IMR-90 (cell line): ENCODE measurements around the gene DDX52. TPM values are rescaled to one million over a fixed set of nuclear protein-coding genes. Genes with fewer than 3 reads are reported as not detected.

ENCODE experiments used
- ATAC-seq: fragments of 200-7000 bp; cut with Tn5 transposase; 2 replicates; pipeline ENCODE4 v1.9.1; 2020; ENCODE audit warnings: low read depth, mild to moderate bottlenecking, moderate library complexity
- BruUV-seq: library from RNA; stranded (reverse); fragments of 400-500 nt; replicated peaks from 2 replicates; lab custom pipeline; 2021; lab: Mats Ljungman, UMichigan
- CTCF ChIA-PET: fragments of 300-600 bp; formaldehyde crosslinking; extraction: SDS; loops from one replicate; lab custom pipeline; 2021; ENCODE audit warnings: antibody characterized with exemption; lab: Yijun Ruan, JAX
- POLR2A ChIA-PET: fragments of 300-600 bp; sonication (Branson Sonifier 250); formaldehyde crosslinking; loops from one replicate; lab custom pipeline; 2022; ENCODE audit warnings: antibody characterized with exemption; ENCODE audit not compliant: unreplicated experiment; lab: Charles Lee
- DNase-seq: peaks from one replicate; pipeline ENCODE4 v3.0.0; 2013
- H2AFZ ChIP-seq: replicated peaks from 2 replicates; pipeline ENCODE3; 2013; ENCODE audit warnings: low read length, mild to moderate bottlenecking; ENCODE audit not compliant: poor library complexity
- H2AK5ac ChIP-seq: 2 replicates; pipeline ENCODE4 v1.6.1; 2013; ENCODE audit warnings: low read depth, low read length, inconsistent platforms
- H2AK9ac ChIP-seq: replicated peaks from 2 replicates; pipeline ENCODE3; 2013; ENCODE audit warnings: mild to moderate bottlenecking, low read depth, low read length, moderate library complexity; ENCODE audit not compliant: poor library complexity
- H2BK120ac ChIP-seq: 2 replicates; pipeline ENCODE4 v1.6.1; 2013; ENCODE audit warnings: low read depth, low read length, inconsistent platforms
- H2BK15ac ChIP-seq: 3 replicates; pipeline ENCODE4 v1.6.1; 2013; ENCODE audit warnings: low read depth, low read length, inconsistent platforms
- H2BK20ac ChIP-seq: 2 replicates; pipeline ENCODE4 v1.6.1; 2013; ENCODE audit warnings: low read depth, mild to moderate bottlenecking, inconsistent platforms, low read length, moderate library complexity
- H2BK5ac ChIP-seq: 2 replicates; pipeline ENCODE4 v1.6.1; 2013; ENCODE audit warnings: mild to moderate bottlenecking, low read depth, low read length, inconsistent platforms; ENCODE audit not compliant: poor library complexity, severe bottlenecking
- H3K14ac ChIP-seq: replicated peaks from 2 replicates; pipeline ENCODE4 v1.6.1; 2013; ENCODE audit warnings: low read depth, low read length, inconsistent platforms
- H3K18ac ChIP-seq: 2 replicates; pipeline ENCODE4 v1.6.1; 2013; ENCODE audit warnings: low read depth, low read length, control low read depth
- H3K23ac ChIP-seq: 2 replicates; pipeline ENCODE4 v1.6.1; 2013; ENCODE audit warnings: low read depth, low read length, inconsistent platforms
- H3K27ac ChIP-seq: 2 replicates; pipeline ENCODE4 v1.5.1; 2013; ENCODE audit warnings: mild to moderate bottlenecking, control low read depth, low read length; ENCODE audit not compliant: insufficient read depth
- H3K27me3 ChIP-seq: 2 replicates; pipeline ENCODE4 v1.6.1; 2013; ENCODE audit warnings: low read length; ENCODE audit not compliant: control insufficient read depth, insufficient read depth
- H3K36me3 ChIP-seq: 2 replicates; pipeline ENCODE4 v1.6.1; 2013; ENCODE audit warnings: low read length, mixed read lengths; ENCODE audit not compliant: control insufficient read depth, insufficient read depth
- H3K4ac ChIP-seq: 2 replicates; pipeline ENCODE4 v1.6.1; 2013; ENCODE audit warnings: low read depth, low read length, inconsistent platforms
- H3K4me1 ChIP-seq: 2 replicates; pipeline ENCODE4 v1.6.1; 2013; ENCODE audit warnings: low read length, mixed read lengths; ENCODE audit not compliant: control insufficient read depth, insufficient read depth
- H3K4me2 ChIP-seq: 2 replicates; pipeline ENCODE4 v1.6.1; 2013; ENCODE audit warnings: low read depth, mild to moderate bottlenecking, control low read depth, low read length, moderate library complexity
- H3K4me3 ChIP-seq: 2 replicates; pipeline ENCODE4 v1.5.1; 2013; ENCODE audit warnings: low read depth, mild to moderate bottlenecking, control low read depth, low read length, moderate library complexity; ENCODE audit not compliant: insufficient read depth
- H3K56ac ChIP-seq: 2 replicates; pipeline ENCODE4 v1.6.1; 2013; ENCODE audit warnings: low read length, inconsistent platforms; ENCODE audit not compliant: insufficient read depth; ENCODE audit errors: extremely low read depth
- H3K79me1 ChIP-seq, 2 experiments: 2 replicates each; pipeline ENCODE4 v1.6.1; 2013; ENCODE audit warnings: low read length in 2 of 2, inconsistent platforms in 1 of 2, low read depth in 1 of 2
- H3K9ac ChIP-seq: 2 replicates; pipeline ENCODE4 v1.6.1; 2013; ENCODE audit warnings: low read depth, low read length, control low read depth
- H3K9me1 ChIP-seq: 2 replicates; pipeline ENCODE4 v1.6.1; 2013; ENCODE audit warnings: low read length, inconsistent platforms; ENCODE audit not compliant: insufficient read depth
- H3K9me3 ChIP-seq: 2 replicates; pipeline ENCODE4 v1.6.1; 2013; ENCODE audit warnings: low read length; ENCODE audit not compliant: control insufficient read depth, insufficient read depth
- H4K20me1 ChIP-seq: 2 replicates; pipeline ENCODE4 v1.6.1; 2013; ENCODE audit warnings: low read length, inconsistent platforms; ENCODE audit not compliant: insufficient read depth
- H4K5ac ChIP-seq: 2 replicates; pipeline ENCODE4 v1.6.1; 2013; ENCODE audit warnings: mild to moderate bottlenecking, low read depth, low read length, control low read depth
- H4K8ac ChIP-seq, 2 experiments: 2 replicates each; pipeline ENCODE4 v1.6.1; 2013; ENCODE audit warnings: low read depth in 2 of 2, low read length in 2 of 2, control low read depth in 1 of 2, inconsistent platforms in 1 of 2
- H4K91ac ChIP-seq: 2 replicates; pipeline ENCODE4 v1.6.1; 2013; ENCODE audit warnings: low read depth, low read length, inconsistent platforms; ENCODE audit not compliant: insufficient read depth
- CEBPB ChIP-seq: IDR thresholded peaks from 2 replicates; pipeline ENCODE4 v1.6.1; 2012; ENCODE audit warnings: low read depth, low read length, improper control_type of control experiment
- FOS ChIP-seq: fragments of 150-350 bp; IDR thresholded peaks from 2 replicates; pipeline ENCODE4 v1.6.1; 2016; ENCODE audit warnings: low read depth, low read length
- MAFK ChIP-seq: IDR thresholded peaks from 2 replicates; pipeline ENCODE4 v1.6.1; 2012; ENCODE audit warnings: low read depth, low read length, improper control_type of control experiment
- NFE2L2 ChIP-seq: fragments of 150-350 bp; IDR thresholded peaks from 2 replicates; pipeline ENCODE4 v1.6.1; 2016; ENCODE audit warnings: low read depth, mild to moderate bottlenecking, low read length
- POLR2A ChIP-seq: IDR thresholded peaks from 2 replicates; pipeline ENCODE4 v1.6.1; 2012; ENCODE audit warnings: mild to moderate bottlenecking, low read depth, low read length
- RAD21 ChIP-seq: IDR thresholded peaks from 2 replicates; pipeline ENCODE4 v1.6.1; 2012; ENCODE audit warnings: low read length, improper control_type of control experiment
- RFX5 ChIP-seq: IDR thresholded peaks from 2 replicates; pipeline ENCODE4 v1.8.0; 2012; ENCODE audit warnings: low read depth, mild to moderate bottlenecking, low read length, moderate library complexity
- WGBS, 2 experiments: methylation state at CpG; one replicate each; pipeline versions ENCODE4 v1.1.5 to v1.1.7; 2013; ENCODE audit warnings: missing lambda C conversion rate in 2 of 2; ENCODE audit not compliant: insufficient read length in 1 of 2; ENCODE audit errors: extremely low coverage in 2 of 2; 5-methylcytosine and 5-hydroxymethylcytosine counted together
- dilution Hi-C: fragments of 300-500 bp; cut with HindIII; formaldehyde crosslinking; loops from one replicate; pipeline ENCODE4 v1.14.3; 2018; ENCODE audit warnings: low sequenced_read_pairs; ENCODE audit not compliant: unreplicated experiment
- in situ Hi-C: fragments of 300-500 bp; cut with MboI; formaldehyde crosslinking; loops from 3 replicates; pipeline ENCODE4 v1.14.3; 2019; ENCODE audit warnings: low sequenced_read_pairs, inconsistent platforms, mixed read lengths
- intact Hi-C: fragments of 100-400 bp; cut with micrococcal nuclease; formaldehyde crosslinking; loops from 2 replicates; pipeline ENCODE4 v1.10.0; 2022
- polyA plus RNA-seq, 3 experiments: library from polyadenylated mRNA; depleted of rRNA; stranded (reverse); fragments of >200 nt; gene quantifications; 2 replicates each; pipeline ENCODE4 v1.2.3, GENCODE V29; 2012; ENCODE audit warnings: low replicate concordance in 1 of 3
- total RNA-seq: library from RNA; depleted of rRNA; stranded (reverse); fragments of >200 nt; gene quantifications from 2 replicates; pipeline ENCODE4 v1.2.3, GENCODE V29; 2012
- TF ChIP-seq, protein P1 (sequence below): fragments of 150-350 bp; IDR thresholded peaks from 2 replicates; pipeline ENCODE4 v1.6.1; 2017; ENCODE audit warnings: mild to moderate bottlenecking, antibody characterized with exemption, low read length, low read depth

Gene DDX52
- total and polyA plus RNA-seq, 2 of the 4 experiments (the other 2 are of a cell fraction) = 12.5 to 26.7 TPM

GRCh38 chr17:37576281-37576680 lies 67.0 kb downstream of the DDX52 start:
- Histone ChIP-seq H3K4me3 (no peak overlapping the region), H3K79me1 (peaks cover 0 to 5% of the 10 kb centered on the region in 2 experiments; a peak in 2 of 4 replicates), H2BK15ac (no peak overlapping the region), H4K91ac (no peak overlapping the region), H3K27me3 (no peaks in the 10 kb centered on the region), H3K27ac (no peak overlapping the region), H2BK5ac (no peak overlapping the region), H3K36me3 (peaks cover 31% of the 10 kb centered on the region), H2BK120ac (no peak overlapping the region), H4K8ac (no peak overlapping the region), H2AFZ (no peak overlapping the region), H3K23ac (no peak overlapping the region), H3K9ac (no peak overlapping the region), H2BK20ac (no peak overlapping the region), H3K9me1 (no peaks in the 10 kb centered on the region), H4K5ac (no peak overlapping the region), H2AK9ac (no peak overlapping the region), H3K14ac (no peak overlapping the region), H4K20me1 (no peaks in the 10 kb centered on the region), H3K18ac (no peak overlapping the region), H3K4me2 (no peak overlapping the region), H3K56ac (no peak overlapping the region), H3K4ac (no peak overlapping the region), H2AK5ac (no peak overlapping the region), H3K4me1 (no peaks in the 10 kb centered on the region), H3K9me3 (no peaks in the 10 kb centered on the region)
- TF ChIP-seq CEBPB (peak; percentile 68), NFE2L2 (no peak), POLR2A (no peak), MAFK (no peak), RFX5 (no peak), FOS (no peak), RAD21 (no peak)
- TF ChIP-seq, protein P1, sequence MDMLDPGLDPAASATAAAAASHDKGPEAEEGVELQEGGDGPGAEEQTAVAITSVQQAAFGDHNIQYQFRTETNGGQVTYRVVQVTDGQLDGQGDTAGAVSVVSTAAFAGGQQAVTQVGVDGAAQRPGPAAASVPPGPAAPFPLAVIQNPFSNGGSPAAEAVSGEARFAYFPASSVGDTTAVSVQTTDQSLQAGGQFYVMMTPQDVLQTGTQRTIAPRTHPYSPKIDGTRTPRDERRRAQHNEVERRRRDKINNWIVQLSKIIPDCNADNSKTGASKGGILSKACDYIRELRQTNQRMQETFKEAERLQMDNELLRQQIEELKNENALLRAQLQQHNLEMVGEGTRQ = no peak
- WGBS, 2 experiments = no CpG with 5 or more reads among the region's 3 CpGs
- dilution Hi-C loops (no loop called here), intact Hi-C loops (loop anchor here (5.0 kb wide), 1 partner anchor 49 kb away; no protein-coding TSS in a partner anchor), in situ Hi-C loops (no loop called here)
- ATAC-seq = no peak
- peak; percentile 27 for DNase-seq
- no TSS peak for BruUV-seq
- ChIA-PET CTCF (no interaction called here), POLR2A (no interaction called here)
